Right kidney (tissue), 1 donor: ENCODE measurements around the gene GJB1.
A peak's percentile ranks its signal among the peaks of the same experiment; 100 is the strongest.
"Not testable (repeated sequence)": the region's sequence is repeated elsewhere in the genome, so short reads cannot be mapped to it uniquely, and the experiment has no call there.

ENCODE experiments used
- DNase-seq: peaks from one replicate; pipeline ENCODE4 v3.0.0-alpha.2; 2016

The GJB1 gene

GRCh38 chrX:71254092-71254963 lies 31.3 kb downstream of the GJB1 start, which contains the start of gene ZMYM3:
TSS of gene ZMYM3 (minus strand) at chrX:71254140. CDS start at chrX:71253255, 885 bp downstream.
- peak; percentile 77 for DNase-seq

GRCh38 chrX:71256051-71256450 lies 33.0 kb downstream of the GJB1 start:
- no peak for DNase-seq

GRCh38 chrX:71256856-71257255 lies 33.8 kb downstream of the GJB1 start:
- DNase-seq, result no peak

GRCh38 chrX:71268624-71269023 lies 45.6 kb downstream of the GJB1 start:
- DNase-seq, result not testable (repeated sequence)

- no peak for DNase-seq
These were observed 46.9 kb downstream of the GJB1 start for GRCh38 chrX:71269801-71270395.

GRCh38 chrX:71272313-71272712 lies 49.3 kb downstream of the GJB1 start:
- DNase-seq, result not testable (repeated sequence)
